Stomach (tissue), 9 donors: ENCODE measurements around the gene HPS1. TPM values are rescaled to one million over a fixed set of nuclear protein-coding genes. Genes with fewer than 3 reads are reported as not detected.

ENCODE experiments used
- DNase-seq, 2 donors: peaks; one replicate each; pipeline versions ENCODE4 v3.0.0 to v3.0.0-alpha.2; 2013 to 2019
- H3K27ac ChIP-seq, 5 donors: fragments of 200-600 bp in 4 of 5; sonication (generic) in 4 of 5; one replicate each; pipeline ENCODE4 v1.5.1; 2013 to 2019; ENCODE audit warnings: mild to moderate bottlenecking in 1 of 5, moderate library complexity in 1 of 5
- H3K27me3 ChIP-seq, 3 donors: fragments of 200-600 bp; sonication (generic); one replicate each; pipeline ENCODE4 v1.5.1; 2017 to 2019; ENCODE audit warnings: mixed run types in 1 of 3
- H3K36me3 ChIP-seq, 4 donors: fragments of 200-600 bp; sonication (generic); 1 replicate in 3 of 4; 2 replicates in 1 of 4; pipeline ENCODE4 v1.5.1; 2016 to 2019
- H3K4me1 ChIP-seq, 4 donors: fragments of 200-600 bp; sonication (generic); one replicate each; pipeline ENCODE4 v1.5.1; 2016 to 2019
- H3K4me3 ChIP-seq, 4 donors: fragments of 200-600 bp; sonication (generic) in 3 of 4; one replicate each; pipeline ENCODE4 v1.5.1; 2016 to 2019; ENCODE audit warnings: mild to moderate bottlenecking in 1 of 4
- H3K9me3 ChIP-seq, 4 donors: fragments of 200-600 bp; sonication (generic); one replicate each; pipeline ENCODE4 v1.5.1; 2016 to 2019
- EP300 ChIP-seq: sonication (generic); formaldehyde crosslinking; IDR thresholded peaks from one replicate; pipeline ENCODE4 v1.6.1; 2017; ENCODE audit warnings: antibody characterized with exemption
- POLR2A ChIP-seq, 4 donors: fragments of 450-650 bp; IDR thresholded peaks; one replicate each; pipeline ENCODE4 v1.6.1; 2016; ENCODE audit warnings: antibody characterized with exemption in 4 of 4, control low read depth in 2 of 4, mild to moderate bottlenecking in 1 of 4, moderate library complexity in 1 of 4
- POLR2AphosphoS5 ChIP-seq, 3 donors: sonication (generic); formaldehyde crosslinking; IDR thresholded peaks; one replicate each; pipeline ENCODE4 v1.6.1; 2016; ENCODE audit warnings: antibody characterized with exemption in 3 of 3
- WGBS, 5 donors: extraction: QIAGEN DNeasy Blood & Tissue Kit in 3 of 5; methylation state at CpG; one replicate each; pipeline versions ENCODE4 v1.1.5 to v1.1.7; 2013 to 2018; 5-methylcytosine and 5-hydroxymethylcytosine counted together
- intact Hi-C: fragments of 100-400 bp; cut with DNase I; formaldehyde crosslinking; loops from one replicate; pipeline ENCODE4 v1.15.1; 2023; ENCODE audit warnings: low total_unique reads
- polyA plus RNA-seq, 3 donors: library from polyadenylated mRNA; stranded (reverse); fragments of 200-250 nt; gene quantifications; one replicate each; pipeline ENCODE4 v1.2.3, GENCODE V29; 2013
- total RNA-seq, 5 donors: library from RNA; depleted of rRNA; stranded (reverse); fragments of >200 nt; gene quantifications; one replicate each; pipeline versions ENCODE4 v1.1.0 to v1.2.3, GENCODE V29; 2014 to 2016
- TF ChIP-seq, protein P1 (sequence below), 7 experiments: fragments of 450-650 bp in 4 of 7; fragments of 200-600 bp in 3 of 7; sonication (generic) in 3 of 7; IDR thresholded peaks; one replicate each; pipeline ENCODE4 v1.5.1; 2016 to 2019; ENCODE audit warnings: antibody characterized with exemption in 7 of 7, control low read depth in 2 of 7, mild to moderate bottlenecking in 1 of 7
- donor health status: healthy with polysubstance abuse.
- donor health status: Bipolar disorder and iron deficiency.
- donor health status: healthy.

The HPS1 gene
- total and polyA plus RNA-seq, 8 donors: 15.1 to 140 (median 49.1) TPM

DNA sequence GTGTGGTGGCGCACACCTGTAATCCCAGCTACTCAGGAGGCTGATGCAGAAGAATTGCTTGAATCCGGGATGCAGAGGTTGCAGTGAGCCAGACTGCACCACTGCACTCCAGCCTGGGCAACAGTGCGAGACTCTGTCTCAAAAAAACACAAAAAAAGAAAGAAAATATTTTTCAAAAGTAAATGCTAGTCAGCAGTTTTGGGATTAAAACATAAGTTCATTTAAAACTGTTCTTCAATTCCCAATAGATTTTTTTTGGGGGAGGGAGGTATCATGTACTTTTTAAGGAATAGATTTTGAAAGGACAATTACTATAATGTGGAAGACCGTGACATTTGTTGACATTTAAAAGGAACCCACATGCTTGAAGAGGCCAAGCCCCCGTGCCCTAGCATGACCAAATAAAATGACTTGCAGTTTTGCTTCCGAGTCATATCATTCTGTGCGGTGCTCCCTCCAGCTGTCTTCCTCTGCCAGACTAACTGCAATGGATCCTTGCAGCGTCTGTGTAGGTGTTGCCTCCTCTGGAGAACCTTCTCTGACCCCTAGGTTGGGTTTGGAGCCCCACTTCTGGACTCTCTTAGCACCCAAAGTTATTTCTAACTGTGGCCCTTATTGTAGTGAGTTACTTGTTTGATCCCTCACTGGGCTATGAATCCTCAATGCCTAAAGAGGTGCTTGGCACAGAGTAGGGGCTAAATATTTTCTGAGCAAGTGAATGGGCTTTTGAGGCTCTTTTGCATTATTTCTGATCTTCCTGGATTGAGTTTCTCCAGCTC lies 17.4 kb upstream of the HPS1 start:
- H3K27ac ChIP-seq: no peak overlapping the region
- TF ChIP-seq EP300: no peak
- TF ChIP-seq POLR2AphosphoS5 (IDR thresholded peaks at IDR 0.05): no peak
- TF ChIP-seq, protein P1, sequence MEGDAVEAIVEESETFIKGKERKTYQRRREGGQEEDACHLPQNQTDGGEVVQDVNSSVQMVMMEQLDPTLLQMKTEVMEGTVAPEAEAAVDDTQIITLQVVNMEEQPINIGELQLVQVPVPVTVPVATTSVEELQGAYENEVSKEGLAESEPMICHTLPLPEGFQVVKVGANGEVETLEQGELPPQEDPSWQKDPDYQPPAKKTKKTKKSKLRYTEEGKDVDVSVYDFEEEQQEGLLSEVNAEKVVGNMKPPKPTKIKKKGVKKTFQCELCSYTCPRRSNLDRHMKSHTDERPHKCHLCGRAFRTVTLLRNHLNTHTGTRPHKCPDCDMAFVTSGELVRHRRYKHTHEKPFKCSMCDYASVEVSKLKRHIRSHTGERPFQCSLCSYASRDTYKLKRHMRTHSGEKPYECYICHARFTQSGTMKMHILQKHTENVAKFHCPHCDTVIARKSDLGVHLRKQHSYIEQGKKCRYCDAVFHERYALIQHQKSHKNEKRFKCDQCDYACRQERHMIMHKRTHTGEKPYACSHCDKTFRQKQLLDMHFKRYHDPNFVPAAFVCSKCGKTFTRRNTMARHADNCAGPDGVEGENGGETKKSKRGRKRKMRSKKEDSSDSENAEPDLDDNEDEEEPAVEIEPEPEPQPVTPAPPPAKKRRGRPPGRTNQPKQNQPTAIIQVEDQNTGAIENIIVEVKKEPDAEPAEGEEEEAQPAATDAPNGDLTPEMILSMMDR (IDR thresholded peaks at IDR 0.05): no peak
- TF ChIP-seq POLR2A (IDR thresholded peaks at IDR 0.05): no peak
- no peak overlapping the region for H3K4me3 ChIP-seq
- H3K27me3 ChIP-seq: peaks cover 0 to 4% (median 0%) of the 10 kb centered on the region in 3 donors
- WGBS, 5 donors: 67 to 78% (median 74%) methylated on average over 8 of the region's 8 CpGs
- no peaks in the 10 kb centered on the region for H3K9me3 ChIP-seq
- H3K4me1 ChIP-seq: peaks cover 5 to 29% (median 14%) of the 10 kb centered on the region in 4 donors
- intact Hi-C loops: loop anchor here (10.0 kb wide), 1 partner anchor 711 kb away; no protein-coding TSS in a partner anchor
- no peak for DNase-seq
- H3K36me3 ChIP-seq: no peaks in the 10 kb centered on the region

GRCh38 chr10:98463016-98463415 lies 16.3 kb upstream of the HPS1 start:
- TF ChIP-seq POLR2AphosphoS5 (IDR thresholded peaks at IDR 0.05): no peak
- TF ChIP-seq, protein P1 (IDR thresholded peaks at IDR 0.05): no peak
- TF ChIP-seq POLR2A (IDR thresholded peaks at IDR 0.05): no peak
- TF ChIP-seq EP300: no peak
- DNase-seq: no peak
- H3K4me3 ChIP-seq: no peak overlapping the region
- WGBS, 5 donors: 87 to 93% (median 92%) methylated on average over 6 of the region's 6 CpGs
- H3K27ac ChIP-seq: no peak overlapping the region
- H3K36me3 ChIP-seq: no peaks in the 10 kb centered on the region
- no peaks in the 10 kb centered on the region for H3K9me3 ChIP-seq
- H3K27me3 ChIP-seq: peaks cover 0 to 4% (median 0%) of the 10 kb centered on the region in 3 donors
- H3K4me1 ChIP-seq: peaks cover 4 to 26% (median 12%) of the 10 kb centered on the region in 4 donors
- intact Hi-C loops: loop anchor here (10.0 kb wide), 1 partner anchor 712 kb away; no protein-coding TSS in a partner anchor

GRCh38 chr10:98461500-98461842 lies 14.7 kb upstream of the HPS1 start:
- Histone ChIP-seq H3K27me3 (peaks cover 0 to 6% (median 0%) of the 10 kb centered on the region in 3 donors), H3K27ac (peak overlapping the region in 3 of 5 donors; percentile 35 to 74 (median 66)), H3K9me3 (no peaks in the 10 kb centered on the region), H3K4me3 (no peak overlapping the region), H3K4me1 (peaks cover 0 to 14% (median 7%) of the 10 kb centered on the region in 4 donors), H3K36me3 (no peaks in the 10 kb centered on the region)
- TF ChIP-seq POLR2A (IDR thresholded peaks at IDR 0.05) (no peak), POLR2AphosphoS5 (IDR thresholded peaks at IDR 0.05) (no peak), EP300 (no peak)
- TF ChIP-seq, protein P1 (IDR thresholded peaks at IDR 0.05): no peak
- WGBS, 5 donors: 84 to 96% (median 92%) methylated on average over 3 of the region's 3 CpGs
- no peak for DNase-seq
- intact Hi-C loops: loop anchor here (10.0 kb wide), 1 partner anchor 713 kb away; no protein-coding TSS in a partner anchor

DNA sequence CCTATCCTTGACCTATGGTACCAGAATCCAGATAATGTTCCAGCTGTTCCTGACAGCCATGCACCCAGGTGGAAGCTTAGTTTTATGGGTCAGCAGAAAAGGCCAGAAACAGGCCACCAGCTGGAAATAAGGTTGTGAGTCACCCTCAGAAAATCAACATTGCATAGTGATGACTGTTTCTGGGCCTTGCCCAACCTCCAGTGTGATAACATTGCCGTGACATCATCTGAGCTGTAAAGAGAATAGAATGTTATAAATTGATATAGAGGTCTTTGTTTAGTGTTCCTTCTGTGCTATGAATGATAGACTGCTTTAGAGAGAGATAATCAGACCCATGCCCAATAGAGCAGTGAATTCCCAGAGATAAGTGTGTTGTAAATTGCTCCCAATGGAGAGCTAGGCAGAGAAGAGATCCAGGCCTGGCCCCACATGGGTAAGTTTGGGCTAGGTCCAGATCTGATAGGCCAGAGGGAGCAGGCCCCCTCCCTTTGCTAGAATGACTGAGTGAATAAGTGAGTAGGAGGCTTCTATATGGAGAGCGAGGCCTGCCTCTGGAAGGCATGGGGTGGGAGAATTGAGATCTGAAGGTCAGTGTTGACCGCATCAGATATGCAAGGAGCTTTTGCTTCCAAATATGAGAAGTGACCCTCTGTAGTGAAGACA lies 14.2 kb upstream of the HPS1 start:
- H3K9me3 ChIP-seq: no peaks in the 10 kb centered on the region
- no peak overlapping the region for H3K4me3 ChIP-seq
- H3K27ac ChIP-seq: peak overlapping the region in 4 of 5 donors; percentile 35 to 74 (median 55)
- TF ChIP-seq POLR2AphosphoS5 (IDR thresholded peaks at IDR 0.05): peak; percentile 61 to 90 (median 62)
- TF ChIP-seq EP300: no peak
- WGBS, 5 donors: 60 to 76% (median 66%) methylated on average over 3 of the region's 3 CpGs
- no peaks in the 10 kb centered on the region for H3K36me3 ChIP-seq
- DNase-seq: peak; percentile 53 to 93
- intact Hi-C loops: loop anchor here (10.0 kb wide), 1 partner anchor 714 kb away; no protein-coding TSS in a partner anchor
- peaks cover 0 to 6% (median 0%) of the 10 kb centered on the region in 3 donors for H3K27me3 ChIP-seq
- H3K4me1 ChIP-seq: peaks cover 0 to 14% (median 7%) of the 10 kb centered on the region in 4 donors
